G401.6 (cell line): ENCODE measurements around the gene COL19A1.
"Not testable (repeated sequence)": the region's sequence is repeated elsewhere in the genome, so short reads cannot be mapped to it uniquely, and the experiment has no call there.

Source experiments
- FAIRE-seq: peaks from 2 replicates; lab custom pipeline; 2012; peaks lifted over from hg19 to GRCh38; lab: Jason Lieb, UNC

The COL19A1 gene

DNA sequence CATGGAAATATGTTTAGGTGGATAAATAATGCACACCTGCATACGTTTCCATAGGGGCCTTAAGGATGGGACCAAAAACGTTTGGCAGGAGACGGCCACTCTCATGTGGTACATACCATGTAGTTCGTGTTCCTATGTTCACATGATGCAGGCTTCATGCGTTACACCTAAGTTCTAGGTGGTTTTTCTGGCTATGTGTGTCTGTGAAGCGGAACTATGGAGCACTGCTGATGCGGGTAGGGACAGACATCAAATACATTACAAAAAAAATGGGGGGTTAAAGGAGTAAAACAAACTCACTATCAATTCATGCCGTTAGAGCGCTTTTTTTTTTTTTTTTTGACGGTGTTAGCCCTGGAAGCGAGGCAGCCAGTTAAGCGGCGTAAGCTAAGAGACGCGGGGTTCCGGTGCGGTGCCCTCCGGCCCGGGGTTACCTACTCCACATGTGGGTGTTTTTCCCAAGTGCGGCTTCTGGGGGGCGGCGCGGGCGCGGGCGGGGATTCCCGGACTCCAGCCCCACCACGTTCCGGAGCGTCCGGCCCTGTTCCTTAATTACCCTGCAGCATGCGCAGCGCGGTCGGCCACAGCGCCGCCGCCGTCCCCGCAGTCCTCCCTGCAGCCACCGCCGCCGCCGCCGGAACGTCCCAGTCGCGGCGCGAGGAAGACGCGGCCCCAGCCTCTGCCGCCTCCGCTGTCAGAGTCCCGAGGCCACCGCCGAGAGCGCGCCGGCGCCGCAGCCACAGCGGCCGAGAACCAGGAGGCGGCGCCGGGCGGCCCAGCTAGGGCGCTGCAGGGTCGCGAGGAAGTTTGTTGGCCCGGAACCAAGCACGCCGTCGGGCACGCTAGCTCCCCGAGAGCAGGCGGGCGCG is 648 bp downstream of the COL19A1 start:
- FAIRE-seq = no peak

DNA sequence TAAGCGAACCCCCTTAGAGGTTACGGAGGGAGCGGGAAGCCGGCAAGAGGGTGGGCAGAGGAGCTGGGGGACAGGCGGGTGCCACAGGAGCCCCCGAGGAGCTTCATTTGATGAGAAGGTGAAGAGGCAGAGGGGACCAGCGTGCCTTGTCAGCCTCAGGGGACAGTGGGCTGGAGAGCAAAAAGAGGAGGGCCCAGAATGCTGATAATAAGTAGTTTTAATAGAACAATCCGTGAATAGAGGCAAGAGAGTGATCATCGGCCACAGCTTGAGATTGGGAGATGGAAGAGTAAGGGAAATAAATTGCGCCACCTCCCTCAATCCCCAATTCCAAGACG is 1.3 kb downstream of the COL19A1 start:
- FAIRE-seq = no peak

DNA sequence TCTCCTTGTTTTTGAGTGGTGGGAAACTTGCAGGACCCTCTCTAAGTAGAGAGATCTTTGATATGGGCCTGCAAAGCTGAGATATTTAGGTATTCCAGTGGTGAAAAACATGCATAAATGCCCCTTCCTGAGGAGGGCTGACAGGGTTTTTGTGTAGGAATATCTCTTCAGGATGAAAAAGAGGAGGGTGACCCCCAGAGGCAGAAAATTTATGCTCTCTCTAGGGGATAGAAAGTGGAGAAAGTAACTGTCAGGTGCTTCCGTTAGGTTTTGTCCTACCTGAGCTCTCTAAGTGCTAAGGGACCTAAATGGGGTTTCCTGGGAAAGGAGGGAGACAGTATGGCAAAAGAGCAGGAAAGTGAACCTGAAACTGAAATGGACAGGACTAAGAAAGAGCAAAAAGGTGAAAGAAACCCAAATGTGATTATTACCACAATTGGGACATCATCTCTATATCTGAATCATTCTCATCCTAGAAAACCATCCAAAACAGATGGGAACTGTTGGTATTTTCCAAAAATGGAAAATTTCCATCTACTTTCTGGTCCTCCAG is 2.0 kb downstream of the COL19A1 start:
- no peak for FAIRE-seq

- no peak for FAIRE-seq
Observed at GRCh38 chr6:69868961-69869360, 2.6 kb downstream of the COL19A1 start.

DNA sequence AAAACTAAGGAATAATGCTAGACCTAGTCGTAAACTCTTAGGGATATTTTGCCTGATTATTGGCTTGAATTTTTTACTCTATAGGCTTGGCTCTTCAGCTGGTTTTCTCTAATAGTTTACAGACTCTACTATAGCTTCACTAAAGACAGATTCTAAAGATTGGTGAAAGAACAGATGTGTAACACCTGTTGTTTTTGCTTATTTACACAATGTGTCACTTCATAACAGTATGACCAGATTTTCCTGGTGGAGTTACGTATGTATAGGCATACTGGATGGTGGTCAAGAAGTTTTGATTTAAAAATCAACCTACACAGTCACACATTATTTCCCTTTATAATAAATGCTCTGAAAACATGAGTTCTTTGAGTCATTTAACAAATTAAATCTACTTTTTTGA is 4.8 kb downstream of the COL19A1 start:
- FAIRE-seq = no peak

DNA sequence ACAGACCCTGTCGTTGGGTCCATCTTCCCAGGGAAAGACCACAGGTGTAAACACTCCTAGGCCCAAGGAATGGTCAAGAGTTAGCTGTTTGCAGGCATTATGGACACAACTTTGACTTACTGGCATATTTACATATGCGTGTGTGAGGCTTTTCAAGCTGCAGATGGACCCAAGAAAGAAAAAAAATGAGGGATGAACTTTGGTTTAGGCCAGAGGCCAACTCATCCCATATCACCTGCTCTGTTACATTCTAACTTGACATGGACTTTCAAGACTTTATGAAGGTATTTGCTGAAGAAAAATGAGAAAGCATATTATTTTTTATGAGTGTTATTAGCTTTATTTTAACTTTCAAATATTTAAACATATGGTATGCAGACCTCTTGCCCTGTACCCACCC is 6.9 kb downstream of the COL19A1 start:
- no peak for FAIRE-seq

GRCh38 chr6:69875715-69876114 is 9.4 kb downstream of the COL19A1 start:
- no peak for FAIRE-seq

DNA sequence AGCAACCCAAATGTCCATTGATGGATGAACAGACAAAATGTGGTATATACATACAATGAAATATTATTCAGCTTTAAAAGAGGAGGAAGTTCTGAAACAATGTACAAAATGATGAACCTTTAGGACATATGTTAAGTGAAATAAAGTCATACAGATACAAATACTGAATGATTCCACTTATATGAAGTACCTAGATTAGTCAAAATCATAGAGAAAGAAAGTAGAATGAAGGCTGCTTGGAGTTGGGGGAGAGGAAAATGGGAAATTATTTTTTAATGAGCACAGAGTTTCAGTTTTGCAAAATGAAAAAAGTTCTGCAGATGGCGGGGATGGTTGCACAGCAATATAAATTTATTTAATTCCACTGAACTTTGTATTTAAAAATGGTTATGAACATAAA is 12.4 kb downstream of the COL19A1 start:
- no peak for FAIRE-seq

GRCh38 chr6:69880601-69881000 is 14.2 kb downstream of the COL19A1 start:
- FAIRE-seq = no peak

DNA sequence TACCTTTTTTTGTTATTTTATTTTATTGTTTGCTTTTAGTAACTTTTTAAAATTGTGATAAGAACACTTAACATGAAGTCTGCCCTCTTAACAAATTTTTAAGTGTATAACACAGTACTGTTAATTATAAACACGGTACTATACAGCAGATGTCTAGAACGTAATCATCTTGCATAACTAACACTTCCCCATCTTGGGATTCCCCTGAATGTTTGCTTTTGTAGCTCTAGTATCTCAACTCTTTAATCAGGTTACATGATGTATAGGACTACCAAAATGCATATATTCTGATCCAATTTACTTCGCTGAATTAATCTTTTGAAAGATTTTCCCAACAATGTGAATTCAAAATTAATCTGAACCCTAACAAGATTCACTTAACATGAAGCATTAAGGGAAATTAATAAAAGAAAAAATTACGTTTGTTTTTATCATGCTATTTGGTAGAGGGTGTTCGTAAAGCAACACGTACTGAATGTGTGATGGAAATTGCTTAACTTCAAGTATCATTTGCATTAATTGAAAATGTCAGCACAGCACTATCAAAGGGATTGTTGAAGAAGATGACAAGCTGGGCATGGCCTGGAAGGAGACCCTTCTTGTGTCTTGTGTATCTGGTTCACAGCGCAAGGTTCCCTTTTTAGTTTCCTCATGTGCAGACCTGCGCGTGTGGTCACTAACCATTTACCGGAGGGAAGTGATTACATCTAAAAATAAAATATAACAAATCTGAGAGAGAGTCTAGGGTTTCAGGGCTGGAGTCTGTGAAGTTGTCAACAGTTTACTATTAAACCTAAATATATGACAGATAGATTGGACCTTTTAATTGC is 15.2 kb downstream of the COL19A1 start:
- FAIRE-seq = no peak

DNA sequence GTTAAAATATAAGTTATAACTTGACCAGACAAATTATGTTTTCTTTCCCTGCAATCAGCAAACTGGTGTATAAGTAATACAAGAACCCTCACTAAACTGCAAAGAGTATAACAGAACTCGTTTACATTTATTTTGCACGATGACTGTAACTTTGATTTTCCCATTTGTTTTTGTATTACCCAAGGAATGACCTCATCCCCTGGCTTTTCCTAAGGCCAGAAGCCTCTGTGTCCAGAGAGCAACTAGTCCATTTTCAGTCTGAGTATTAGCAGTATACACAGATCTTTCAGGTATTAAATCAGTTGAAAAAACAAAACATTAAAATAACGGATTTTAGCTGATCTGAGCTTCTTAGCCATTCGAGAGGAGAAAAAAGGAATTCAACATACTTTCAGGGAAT is 17.2 kb downstream of the COL19A1 start:
- no peak for FAIRE-seq

- FAIRE-seq = no peak
Observed at GRCh38 chr6:69884231-69884630, 17.9 kb downstream of the COL19A1 start.

- FAIRE-seq = no peak
Observed at GRCh38 chr6:69887026-69887425, 20.7 kb downstream of the COL19A1 start.

- no peak for FAIRE-seq
Observed at GRCh38 chr6:69887714-69888345, 21.5 kb downstream of the COL19A1 start.

DNA sequence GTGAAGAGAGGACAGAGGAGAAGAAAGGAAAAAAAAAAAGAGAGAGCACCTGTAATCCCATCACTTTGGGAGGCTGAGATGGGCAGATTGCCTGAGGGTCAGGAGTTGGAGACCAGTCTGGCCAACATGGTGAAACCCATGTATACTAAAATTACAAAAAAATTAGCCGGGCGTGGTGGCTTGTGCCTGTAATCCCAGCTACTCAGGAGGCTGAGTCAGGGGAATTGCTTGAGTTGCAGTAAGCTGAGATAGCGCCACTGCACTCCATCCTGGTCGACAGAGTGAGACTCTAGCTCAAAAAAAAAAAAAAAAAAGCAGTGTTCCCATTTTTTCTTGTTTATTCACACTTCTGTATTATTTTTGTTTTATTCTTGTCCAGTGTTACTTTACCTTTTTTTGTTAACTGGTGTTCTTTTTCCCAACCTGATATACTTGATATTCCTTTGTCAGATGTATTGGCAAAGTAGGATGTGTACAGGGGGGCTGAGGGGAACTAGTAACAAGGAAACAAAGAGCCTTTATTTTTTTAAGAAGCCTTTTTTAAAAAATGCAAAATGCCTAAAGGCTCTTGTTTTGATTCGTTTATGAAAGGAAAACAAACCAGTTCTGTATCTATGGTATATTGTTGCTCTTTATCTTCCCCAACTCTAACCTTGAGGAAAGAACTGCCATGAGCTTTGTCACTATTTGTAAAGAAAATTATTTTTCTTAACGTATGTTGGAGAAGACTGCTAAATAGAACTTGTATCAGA is 22.3 kb downstream of the COL19A1 start:
- no peak for FAIRE-seq

GRCh38 chr6:69889234-69889974 is 23.0 kb downstream of the COL19A1 start:
- not testable (repeated sequence) for FAIRE-seq

DNA sequence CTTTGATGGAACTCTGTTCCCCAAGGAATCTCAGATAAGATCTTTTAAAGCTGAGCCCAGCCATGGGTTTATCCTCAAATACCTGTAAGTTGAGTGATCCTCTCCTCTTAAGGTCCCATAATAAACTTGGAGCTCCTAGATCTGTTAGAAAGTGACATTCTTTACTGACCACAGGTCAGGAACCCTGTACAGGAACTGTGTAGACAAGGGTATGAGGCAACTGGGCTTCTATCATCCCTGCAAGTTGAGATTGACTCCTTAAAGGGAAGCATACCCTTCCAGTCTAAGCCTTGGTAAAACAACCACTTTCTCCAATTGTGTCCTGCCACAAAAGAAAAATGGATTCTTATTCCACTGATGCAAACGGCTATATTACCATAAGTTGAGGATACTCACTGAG is 26.2 kb downstream of the COL19A1 start:
- not testable (repeated sequence) for FAIRE-seq

DNA sequence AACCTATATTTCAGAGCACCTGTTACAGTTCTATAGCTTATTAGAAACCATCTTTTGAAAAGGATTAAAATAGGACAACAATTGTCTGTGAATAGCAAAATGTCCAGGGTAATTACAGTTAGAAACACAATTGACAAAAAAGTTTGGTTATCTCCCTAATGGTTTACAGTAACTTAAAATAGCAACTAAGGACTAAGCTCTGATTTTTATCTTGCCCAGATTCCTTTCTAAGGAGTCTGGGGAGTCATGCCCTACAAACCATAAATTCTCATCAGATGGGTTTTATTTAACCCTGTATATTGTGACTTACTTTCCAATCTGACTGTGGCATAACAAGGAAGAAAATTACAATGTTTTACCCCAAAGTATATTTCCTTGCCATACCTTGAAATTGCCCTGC is 26.9 kb downstream of the COL19A1 start:
- not testable (repeated sequence) for FAIRE-seq

- no peak for FAIRE-seq
Observed at GRCh38 chr6:69894578-69895347, 28.4 kb downstream of the COL19A1 start.

DNA sequence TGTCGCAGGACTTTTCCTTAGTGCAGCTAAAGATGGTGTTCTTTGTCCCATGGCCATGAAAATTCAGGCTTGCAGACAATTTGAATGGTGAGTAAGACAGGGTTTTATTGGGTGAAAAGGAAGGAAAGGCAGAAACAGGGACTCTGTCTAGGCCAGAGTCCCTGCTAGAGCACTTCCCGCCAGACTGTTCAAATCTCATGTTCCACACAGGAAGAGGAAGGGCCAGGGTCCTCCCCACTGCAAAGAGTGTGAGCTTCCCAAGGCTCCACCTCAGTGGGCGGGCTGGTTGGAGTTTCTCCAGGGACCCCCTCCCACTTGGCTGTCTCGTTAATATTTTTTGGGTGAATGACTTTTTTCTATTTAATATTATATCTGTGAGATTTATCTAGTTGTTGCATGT is 29.0 kb downstream of the COL19A1 start:
- no peak for FAIRE-seq

DNA sequence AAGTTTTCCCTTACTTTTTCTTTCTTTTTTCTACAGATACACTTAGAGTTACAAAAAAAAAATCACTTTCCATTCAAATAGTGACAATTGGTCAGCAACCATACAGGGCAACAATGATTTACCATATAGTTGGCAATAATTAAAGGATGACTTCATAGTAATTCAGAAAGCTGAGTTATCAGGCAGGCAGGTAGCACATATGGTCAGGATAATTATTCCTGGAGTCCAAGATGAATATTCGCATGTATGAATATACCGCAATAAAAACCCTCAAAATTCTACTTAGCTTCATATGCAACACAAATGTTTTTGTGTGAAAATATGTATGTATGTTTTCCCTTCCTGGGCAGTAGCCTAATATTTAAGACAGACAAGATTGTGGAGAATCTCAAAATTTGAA is 34.5 kb downstream of the COL19A1 start:
- FAIRE-seq = no peak
